Neural progenitor cell (in vitro differentiated cells): ENCODE results near the gene BIK.

Experiments
- EZH2 ChIP-seq: fragments of 200-600 bp; sonication (generic); IDR thresholded peaks from 2 replicates; pipeline ENCODE4 v1.6.1; 2017; ENCODE audit warnings: antibody characterized with exemption, mild to moderate bottlenecking, moderate library complexity
- TF ChIP-seq, protein P1 (sequence below): fragments of 200-600 bp; sonication (generic); IDR thresholded peaks from 2 replicates; pipeline ENCODE4 v1.5.1; 2017; ENCODE audit warnings: antibody characterized with exemption, mild to moderate bottlenecking

DNA sequence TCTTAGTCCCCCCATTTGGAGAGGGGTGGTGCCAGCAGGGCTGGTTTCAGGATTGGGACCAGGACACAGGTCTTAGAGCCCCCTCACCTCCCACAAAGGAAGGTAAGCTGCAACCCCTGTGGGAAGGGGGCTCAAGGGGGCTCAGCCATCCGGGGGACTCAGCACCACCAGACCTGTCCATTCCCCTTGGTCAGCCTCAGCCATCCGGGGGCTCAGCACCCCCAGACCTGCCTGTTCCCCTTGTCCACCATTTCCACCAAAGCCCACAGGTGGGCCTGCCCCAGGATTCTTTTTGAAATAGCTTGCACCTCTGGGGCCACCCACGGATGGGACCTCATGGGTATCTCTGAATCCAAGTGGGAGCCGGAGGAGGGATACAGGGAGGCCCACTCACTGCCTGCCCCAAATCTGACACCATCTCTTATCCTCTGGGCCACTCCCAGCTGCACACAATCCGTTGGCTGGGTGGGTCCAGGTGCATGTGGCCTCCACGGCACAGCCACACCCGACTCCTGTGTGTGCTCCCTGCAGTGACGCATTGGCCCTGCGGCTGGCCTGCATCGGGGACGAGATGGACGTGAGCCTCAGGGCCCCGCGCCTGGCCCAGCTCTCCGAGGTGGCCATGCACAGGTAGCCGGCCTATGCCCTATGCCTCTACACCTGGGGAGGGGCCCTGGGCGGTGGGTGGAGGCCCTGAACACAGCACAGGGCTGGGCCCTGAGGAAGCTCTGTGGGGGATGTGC, 16.8 kb downstream of the BIK start:
- no peak for TF ChIP-seq EZH2
- TF ChIP-seq, protein P1, sequence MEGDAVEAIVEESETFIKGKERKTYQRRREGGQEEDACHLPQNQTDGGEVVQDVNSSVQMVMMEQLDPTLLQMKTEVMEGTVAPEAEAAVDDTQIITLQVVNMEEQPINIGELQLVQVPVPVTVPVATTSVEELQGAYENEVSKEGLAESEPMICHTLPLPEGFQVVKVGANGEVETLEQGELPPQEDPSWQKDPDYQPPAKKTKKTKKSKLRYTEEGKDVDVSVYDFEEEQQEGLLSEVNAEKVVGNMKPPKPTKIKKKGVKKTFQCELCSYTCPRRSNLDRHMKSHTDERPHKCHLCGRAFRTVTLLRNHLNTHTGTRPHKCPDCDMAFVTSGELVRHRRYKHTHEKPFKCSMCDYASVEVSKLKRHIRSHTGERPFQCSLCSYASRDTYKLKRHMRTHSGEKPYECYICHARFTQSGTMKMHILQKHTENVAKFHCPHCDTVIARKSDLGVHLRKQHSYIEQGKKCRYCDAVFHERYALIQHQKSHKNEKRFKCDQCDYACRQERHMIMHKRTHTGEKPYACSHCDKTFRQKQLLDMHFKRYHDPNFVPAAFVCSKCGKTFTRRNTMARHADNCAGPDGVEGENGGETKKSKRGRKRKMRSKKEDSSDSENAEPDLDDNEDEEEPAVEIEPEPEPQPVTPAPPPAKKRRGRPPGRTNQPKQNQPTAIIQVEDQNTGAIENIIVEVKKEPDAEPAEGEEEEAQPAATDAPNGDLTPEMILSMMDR, result no peak
